BJ (cell line): ENCODE measurements around the gene CDK12. TPM values are rescaled to one million over a fixed set of nuclear protein-coding genes. Genes with fewer than 3 reads are reported as not detected.

Experiments
- CTCF ChIA-PET: fragments of 350-600 bp; formaldehyde crosslinking; extraction: SDS; loops from one replicate; lab custom pipeline; 2021; ENCODE audit warnings: antibody characterized with exemption, inconsistent platforms; lab: Yijun Ruan, JAX
- POLR2A ChIA-PET: fragments of 300-600 bp; sonication (Branson Sonifier 250); formaldehyde crosslinking; extraction: SDS; loops from one replicate; lab custom pipeline; 2021; ENCODE audit warnings: antibody characterized with exemption; lab: Charles Lee
- DNase-seq: peaks from one replicate; pipeline ENCODE4 v3.0.0-alpha.2; 2011; ENCODE audit warnings: low read depth
- H3K27me3 ChIP-seq: 2 replicates; pipeline ENCODE4 v1.6.0; 2011; ENCODE audit warnings: low read length; ENCODE audit not compliant: control insufficient read depth, insufficient read depth
- H3K36me3 ChIP-seq: 2 replicates; pipeline ENCODE4 v1.5.1; 2011; ENCODE audit warnings: low read length; ENCODE audit not compliant: control insufficient read depth, insufficient read depth
- H3K4me3 ChIP-seq: 2 replicates; pipeline ENCODE4 v1.5.1; 2011; ENCODE audit warnings: low read depth, mild to moderate bottlenecking, control low read depth, low read length
- polyA plus RNA-seq: library from polyadenylated mRNA; depleted of rRNA; stranded (reverse); fragments of >200 nt; gene quantifications from 2 replicates; pipeline ENCODE4 v1.2.3, GENCODE V29; 2011
- TF ChIP-seq, protein P1 (sequence below): IDR thresholded peaks from 2 replicates; pipeline ENCODE4 v1.5.1; 2011; ENCODE audit warnings: low read depth, mild to moderate bottlenecking, control low read depth, inconsistent platforms, low read length, moderate library complexity; ENCODE audit not compliant: insufficient read depth

Gene CDK12
- polyA plus RNA-seq, 1 experiment, result 16.6 TPM

DNA sequence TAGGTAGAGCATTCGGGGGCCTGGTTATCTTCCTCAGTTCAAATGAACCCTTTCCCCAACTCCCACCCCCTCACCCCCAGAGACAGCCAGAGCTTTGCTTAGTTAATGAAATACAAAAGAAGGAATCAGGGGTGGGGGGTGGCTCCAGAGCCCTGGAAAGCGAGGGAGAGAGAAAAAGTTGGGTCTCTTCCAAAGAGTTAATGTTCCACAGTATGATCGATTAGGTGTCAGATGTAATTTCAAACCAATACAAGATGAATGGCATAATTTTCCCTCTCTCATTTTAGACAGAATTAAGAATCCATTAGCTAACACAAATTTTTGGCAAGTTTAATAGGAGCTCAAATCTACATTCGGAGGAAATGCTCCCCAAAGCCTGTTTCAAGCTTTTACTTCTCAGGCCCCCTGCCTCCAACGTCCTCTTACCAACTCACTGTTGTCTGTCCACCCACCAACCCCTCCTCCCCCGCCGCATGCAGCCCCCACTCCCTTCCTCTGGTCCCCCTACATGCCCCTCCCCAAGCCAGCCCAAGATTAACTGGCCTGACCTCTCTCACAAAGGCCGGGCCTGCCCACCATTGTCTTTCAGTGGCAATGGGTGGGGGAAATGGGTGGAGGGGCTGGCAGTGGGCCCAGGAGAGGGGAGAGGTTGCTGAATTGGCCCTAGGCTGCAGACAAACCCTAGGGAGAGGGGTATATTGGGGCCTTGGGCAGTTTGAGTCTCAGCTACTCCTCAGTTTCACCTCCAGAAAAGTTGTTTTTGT, 118.2 kb downstream of the CDK12 start:
- POLR2A ChIA-PET, result no interaction called here
- CTCF ChIA-PET, result interaction anchor here (1.2 to 3.9 kb wide), 3 partner anchors 42 to 44 kb away, joined by 3 to 13 read pairs (median 7); no protein-coding TSS in a partner anchor
- H3K27me3 ChIP-seq, result peaks cover 4% of the 10 kb centered on the region; the same call in 1 of the 2 replicates
- DNase-seq, result no peak
- no peaks in the 10 kb centered on the region for H3K36me3 ChIP-seq
- no peak overlapping the region for H3K4me3 ChIP-seq
- TF ChIP-seq, protein P1, sequence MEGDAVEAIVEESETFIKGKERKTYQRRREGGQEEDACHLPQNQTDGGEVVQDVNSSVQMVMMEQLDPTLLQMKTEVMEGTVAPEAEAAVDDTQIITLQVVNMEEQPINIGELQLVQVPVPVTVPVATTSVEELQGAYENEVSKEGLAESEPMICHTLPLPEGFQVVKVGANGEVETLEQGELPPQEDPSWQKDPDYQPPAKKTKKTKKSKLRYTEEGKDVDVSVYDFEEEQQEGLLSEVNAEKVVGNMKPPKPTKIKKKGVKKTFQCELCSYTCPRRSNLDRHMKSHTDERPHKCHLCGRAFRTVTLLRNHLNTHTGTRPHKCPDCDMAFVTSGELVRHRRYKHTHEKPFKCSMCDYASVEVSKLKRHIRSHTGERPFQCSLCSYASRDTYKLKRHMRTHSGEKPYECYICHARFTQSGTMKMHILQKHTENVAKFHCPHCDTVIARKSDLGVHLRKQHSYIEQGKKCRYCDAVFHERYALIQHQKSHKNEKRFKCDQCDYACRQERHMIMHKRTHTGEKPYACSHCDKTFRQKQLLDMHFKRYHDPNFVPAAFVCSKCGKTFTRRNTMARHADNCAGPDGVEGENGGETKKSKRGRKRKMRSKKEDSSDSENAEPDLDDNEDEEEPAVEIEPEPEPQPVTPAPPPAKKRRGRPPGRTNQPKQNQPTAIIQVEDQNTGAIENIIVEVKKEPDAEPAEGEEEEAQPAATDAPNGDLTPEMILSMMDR, result no peak

DNA sequence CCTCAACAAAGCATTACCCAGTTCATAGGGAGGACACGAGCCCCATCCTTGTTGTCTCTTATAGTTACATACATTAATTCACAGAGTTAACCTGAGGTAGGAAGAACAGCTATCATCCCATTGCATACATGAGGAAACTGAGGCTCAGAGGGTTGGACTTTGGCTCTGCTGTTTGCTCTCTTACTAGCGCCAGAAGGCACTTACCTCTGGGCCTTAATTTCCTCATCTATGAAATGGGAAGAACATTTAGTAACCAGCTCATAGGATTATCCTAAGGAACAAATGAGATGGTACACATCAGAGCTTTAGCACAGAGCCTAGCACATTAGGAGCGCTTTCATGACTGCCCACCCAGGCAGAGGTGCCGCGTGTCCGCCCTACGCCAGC, 118.8 kb downstream of the CDK12 start:
- POLR2A ChIA-PET, result no interaction called here
- H3K4me3 ChIP-seq, result no peak overlapping the region
- CTCF ChIA-PET, result interaction anchor here (1.2 to 1.7 kb wide), 2 partner anchors 42 to 43 kb away, joined by 3 to 7 read pairs; no protein-coding TSS in a partner anchor
- TF ChIP-seq, protein P1, result no peak
- peaks cover 4% of the 10 kb centered on the region; the same call in 1 of the 2 replicates for H3K27me3 ChIP-seq
- DNase-seq, result no peak
- H3K36me3 ChIP-seq, result no peaks in the 10 kb centered on the region

DNA sequence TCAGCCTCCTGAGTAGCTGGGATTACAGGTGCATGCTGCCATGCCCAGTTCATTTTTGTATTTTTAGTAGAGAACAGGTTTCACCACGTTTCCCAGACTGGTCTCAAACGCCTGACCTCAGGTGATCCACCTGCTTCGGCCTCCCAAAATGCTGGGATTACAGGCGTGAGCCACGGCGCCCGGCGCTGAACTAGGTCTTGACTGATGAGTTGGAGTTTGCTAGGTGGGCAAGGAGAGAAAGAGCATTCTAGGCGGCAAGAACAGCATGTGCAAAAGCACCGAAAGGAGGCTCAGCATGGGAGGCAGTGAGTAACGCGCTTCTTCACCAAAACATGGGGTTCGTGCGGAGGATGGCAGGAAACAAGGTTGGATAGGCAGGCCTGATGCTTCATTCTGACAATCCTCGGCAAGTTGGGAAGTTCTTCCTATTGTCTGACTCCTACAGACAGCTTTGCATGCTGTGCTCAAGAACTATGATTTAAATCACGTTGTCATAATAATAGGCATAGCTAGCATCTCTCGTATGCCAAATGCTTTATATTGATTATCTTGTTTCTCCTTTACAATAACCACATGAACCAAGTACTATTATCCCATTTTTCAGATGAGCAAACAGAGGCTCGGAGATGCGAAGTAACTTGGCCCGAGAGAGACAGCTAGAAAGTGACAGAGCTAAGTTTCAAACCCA, 119.9 kb downstream of the CDK12 start:
- Histone ChIP-seq H3K27me3 (peaks cover 4% of the 10 kb centered on the region; the same call in 1 of the 2 replicates), H3K4me3 (no peak overlapping the region), H3K36me3 (no peaks in the 10 kb centered on the region)
- no peak for DNase-seq
- ChIA-PET POLR2A (no interaction called here), CTCF (interaction anchor here (0.8 to 1.7 kb wide), 2 partner anchors 8 to 40 kb away, joined by 3 to 7 read pairs; no protein-coding TSS in a partner anchor)
- TF ChIP-seq, protein P1, result no peak

DNA sequence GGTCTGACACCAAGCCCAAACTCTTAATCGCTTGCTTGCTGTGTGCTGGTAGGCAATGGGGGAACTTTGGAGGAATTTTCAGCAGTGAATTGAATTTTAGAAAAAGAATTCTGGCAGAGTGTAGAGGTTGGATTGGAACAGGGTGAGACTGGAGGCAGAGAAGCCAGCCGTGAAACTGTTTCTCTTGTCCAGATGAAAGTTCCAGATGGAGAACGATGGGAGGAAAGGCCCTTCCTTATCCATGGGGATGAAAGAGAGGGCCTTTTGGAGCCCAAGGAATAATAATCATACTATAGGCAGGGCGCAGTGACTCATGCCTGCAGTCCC, 120.4 kb downstream of the CDK12 start:
- CTCF ChIA-PET, result interaction anchor here (0.8 kb wide), 1 partner anchor 8 kb away, joined by 3 read pairs; no protein-coding TSS in a partner anchor
- POLR2A ChIA-PET, result no interaction called here

More for the DNA sequence above, 120.4 kb downstream of the CDK12 start:
- Histone ChIP-seq H3K27me3 (peaks cover 4% of the 10 kb centered on the region; the same call in 1 of the 2 replicates), H3K4me3 (no peak overlapping the region), H3K36me3 (no peaks in the 10 kb centered on the region)
- DNase-seq, result no peak
- TF ChIP-seq, protein P1, result no peak
